A673 (cell line): ENCODE results near the gene IL1RAPL1. TPM values are rescaled to one million over a fixed set of nuclear protein-coding genes. Genes with fewer than 3 reads are reported as not detected.

Experiments used
- BruUV-seq: library from RNA; stranded (reverse); fragments of 400-500 nt; replicated peaks from 2 replicates; lab custom pipeline; 2021; lab: Mats Ljungman, UMichigan
- CTCF ChIA-PET: fragments of 300-600 bp; sonication (Branson Sonifier 250); formaldehyde crosslinking; loops from one replicate; lab custom pipeline; 2022; ENCODE audit warnings: antibody characterized with exemption; lab: Charles Lee
- POLR2A ChIA-PET: fragments of 300-600 bp; sonication (Branson Sonifier 250); formaldehyde crosslinking; loops from one replicate; lab custom pipeline; 2022; ENCODE audit warnings: antibody characterized with exemption; ENCODE audit not compliant: low non-redundant PET; lab: Charles Lee
- DNase-seq: peaks from one replicate; pipeline ENCODE4 v3.0.0-alpha.2; 2015; ENCODE audit warnings: low spot score
- H3K27ac ChIP-seq: fragments of 200-600 bp; sonication (generic); 2 replicates; pipeline ENCODE4 v1.5.1; 2016; ENCODE audit warnings: mixed run types, low read depth, mild to moderate bottlenecking, mixed read lengths, antibody characterized with exemption, low read length; ENCODE audit not compliant: poor library complexity, severe bottlenecking
- H3K27me3 ChIP-seq: fragments of 200-600 bp; sonication (generic); replicated peaks from 2 replicates; pipeline ENCODE4 v1.6.1; 2017; ENCODE audit warnings: mixed run types, low read depth, mild to moderate bottlenecking, mixed read lengths, antibody characterized with exemption, low read length; ENCODE audit not compliant: insufficient read depth, poor library complexity
- H3K36me3 ChIP-seq: fragments of 200-600 bp; sonication (generic); 2 replicates; pipeline ENCODE4 v1.6.1; 2016; ENCODE audit warnings: mixed run types, mild to moderate bottlenecking, mixed read lengths, antibody characterized with exemption, low read length; ENCODE audit not compliant: insufficient read depth, poor library complexity, severe bottlenecking
- H3K4me1 ChIP-seq: fragments of 200-600 bp; sonication (generic); 2 replicates; pipeline ENCODE4 v1.6.1; 2017; ENCODE audit warnings: mixed run types, mild to moderate bottlenecking, mixed read lengths, antibody characterized with exemption, low read length; ENCODE audit not compliant: insufficient read depth, poor library complexity, severe bottlenecking
- H3K4me3 ChIP-seq: fragments of 200-600 bp; sonication (generic); 2 replicates; pipeline ENCODE4 v1.5.1; 2016; ENCODE audit warnings: low read depth, mixed run types, mild to moderate bottlenecking, mixed read lengths, low read length; ENCODE audit not compliant: poor library complexity, severe bottlenecking
- H3K9me3 ChIP-seq: fragments of 200-600 bp; sonication (generic); 2 replicates; pipeline ENCODE4 v1.6.1; 2016; ENCODE audit warnings: mixed run types, low read depth, mild to moderate bottlenecking, mixed read lengths, antibody characterized with exemption, low read length; ENCODE audit not compliant: poor library complexity, severe bottlenecking
- EZH2 ChIP-seq: fragments of 200-600 bp; sonication (generic); IDR thresholded peaks from 2 replicates; pipeline ENCODE4 v1.6.1; 2017; ENCODE audit warnings: borderline replicate concordance, low read depth, mild to moderate bottlenecking, mixed read lengths, antibody characterized with exemption, low read length; ENCODE audit not compliant: poor library complexity, severe bottlenecking
- intact Hi-C: fragments of 100-400 bp; cut with micrococcal nuclease; formaldehyde crosslinking; loops from one replicate; pipeline ENCODE4 v1.10.0; 2022; ENCODE audit not compliant: unreplicated experiment
- total RNA-seq: library from RNA; stranded (reverse); gene quantifications from 2 replicates; pipeline ENCODE4 v1.2.3, GENCODE V29; 2021
- TF ChIP-seq, protein P1 (sequence below): fragments of 300-800, 200-600 bp; sonication (generic); conservative IDR thresholded peaks from 2 replicates; pipeline ENCODE4 v1.5.1; 2017; ENCODE audit warnings: low read depth, mild to moderate bottlenecking, antibody characterized with exemption, low read length, moderate library complexity, mixed read lengths

IL1RAPL1 gene
- total RNA-seq, 1 experiment from 2014 or later: 0.21 TPM

DNA sequence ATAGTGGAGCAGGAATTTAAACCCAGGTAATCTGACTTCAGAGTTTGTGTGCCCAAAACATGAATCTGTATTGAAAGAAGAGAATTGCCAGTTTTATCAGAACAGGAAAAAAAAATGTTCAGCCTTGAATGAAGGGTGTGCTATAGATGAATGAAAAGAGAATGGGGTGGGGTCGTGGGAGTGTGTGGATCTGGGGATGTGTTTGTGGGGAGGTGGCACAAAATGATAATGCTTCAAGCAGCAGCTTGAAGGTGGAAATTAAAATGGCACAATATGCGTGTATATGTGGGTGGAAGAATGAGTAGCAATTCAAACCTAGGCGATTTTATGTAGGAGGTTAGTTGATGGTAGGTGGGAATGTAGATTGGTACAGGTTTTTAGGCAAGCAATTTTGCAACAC, 122.2 kb downstream of the IL1RAPL1 start:
- BruUV-seq: no TSS peak
- Histone ChIP-seq H3K9me3 (no peaks in the 10 kb centered on the region), H3K27ac (no peak overlapping the region), H3K4me3 (no peak overlapping the region), H3K27me3 (no peaks in the 10 kb centered on the region), H3K36me3 (no peaks in the 10 kb centered on the region), H3K4me1 (no peaks in the 10 kb centered on the region)
- CTCF ChIA-PET: no interaction called here
- POLR2A ChIA-PET: no interaction called here
- TF ChIP-seq EZH2: no peak
- TF ChIP-seq, protein P1, sequence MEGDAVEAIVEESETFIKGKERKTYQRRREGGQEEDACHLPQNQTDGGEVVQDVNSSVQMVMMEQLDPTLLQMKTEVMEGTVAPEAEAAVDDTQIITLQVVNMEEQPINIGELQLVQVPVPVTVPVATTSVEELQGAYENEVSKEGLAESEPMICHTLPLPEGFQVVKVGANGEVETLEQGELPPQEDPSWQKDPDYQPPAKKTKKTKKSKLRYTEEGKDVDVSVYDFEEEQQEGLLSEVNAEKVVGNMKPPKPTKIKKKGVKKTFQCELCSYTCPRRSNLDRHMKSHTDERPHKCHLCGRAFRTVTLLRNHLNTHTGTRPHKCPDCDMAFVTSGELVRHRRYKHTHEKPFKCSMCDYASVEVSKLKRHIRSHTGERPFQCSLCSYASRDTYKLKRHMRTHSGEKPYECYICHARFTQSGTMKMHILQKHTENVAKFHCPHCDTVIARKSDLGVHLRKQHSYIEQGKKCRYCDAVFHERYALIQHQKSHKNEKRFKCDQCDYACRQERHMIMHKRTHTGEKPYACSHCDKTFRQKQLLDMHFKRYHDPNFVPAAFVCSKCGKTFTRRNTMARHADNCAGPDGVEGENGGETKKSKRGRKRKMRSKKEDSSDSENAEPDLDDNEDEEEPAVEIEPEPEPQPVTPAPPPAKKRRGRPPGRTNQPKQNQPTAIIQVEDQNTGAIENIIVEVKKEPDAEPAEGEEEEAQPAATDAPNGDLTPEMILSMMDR: no peak
- intact Hi-C loops: no loop called here
- no peak for DNase-seq

DNA sequence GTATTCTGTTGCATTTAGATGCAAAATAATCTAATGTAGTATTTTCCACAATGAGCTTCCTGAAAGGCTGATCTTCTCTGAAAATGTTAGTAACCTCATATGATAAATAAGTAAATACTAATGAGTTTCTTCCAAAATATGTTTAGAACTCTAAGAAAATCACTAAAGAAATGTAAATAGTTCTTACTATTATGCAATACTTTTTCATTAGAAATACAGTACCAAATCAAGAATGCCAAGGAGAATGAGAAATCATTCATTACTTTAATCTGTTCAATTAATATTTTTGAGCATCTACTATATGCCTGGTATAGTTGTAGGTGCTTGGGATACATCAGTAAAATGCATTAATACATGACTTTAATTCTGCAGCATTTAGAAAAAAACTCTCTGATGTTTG, 130.6 kb downstream of the IL1RAPL1 start:
- H3K36me3 ChIP-seq: no peaks in the 10 kb centered on the region
- no peak for DNase-seq
- H3K4me3 ChIP-seq: no peak overlapping the region
- H3K4me1 ChIP-seq: no peaks in the 10 kb centered on the region
- TF ChIP-seq, protein P1: no peak
- TF ChIP-seq EZH2: no peak
- POLR2A ChIA-PET: no interaction called here
- CTCF ChIA-PET: no interaction called here
- intact Hi-C loops: no loop called here
- H3K9me3 ChIP-seq: no peaks in the 10 kb centered on the region
- H3K27me3 ChIP-seq: no peaks in the 10 kb centered on the region
- H3K27ac ChIP-seq: no peak overlapping the region
- no TSS peak for BruUV-seq

DNA sequence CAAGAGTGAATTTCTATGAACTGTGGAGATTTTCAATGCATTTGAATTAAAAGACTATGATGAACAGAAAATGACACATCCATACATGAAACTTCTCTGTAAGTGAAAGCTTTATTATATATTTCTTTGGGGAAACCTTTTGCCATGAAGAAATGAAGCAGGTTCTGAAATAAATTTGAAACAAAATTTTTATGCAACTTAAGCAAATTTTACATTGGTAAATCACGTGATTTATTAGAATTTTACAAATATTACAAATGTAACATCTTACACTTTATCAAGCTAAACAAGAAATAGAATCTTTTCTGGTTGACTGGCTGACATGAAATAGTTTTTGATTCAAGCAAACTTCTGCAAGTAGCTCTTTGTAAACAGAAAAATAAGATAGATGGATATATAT, 131.2 kb downstream of the IL1RAPL1 start:
- H3K27ac ChIP-seq: no peak overlapping the region
- no peaks in the 10 kb centered on the region for H3K36me3 ChIP-seq
- no peak overlapping the region for H3K4me3 ChIP-seq
- no TSS peak for BruUV-seq
- CTCF ChIA-PET: no interaction called here
- no peak for TF ChIP-seq EZH2
- POLR2A ChIA-PET: no interaction called here
- intact Hi-C loops: no loop called here
- H3K4me1 ChIP-seq: no peaks in the 10 kb centered on the region
- no peak for DNase-seq
- H3K27me3 ChIP-seq: no peaks in the 10 kb centered on the region
- no peaks in the 10 kb centered on the region for H3K9me3 ChIP-seq

DNA sequence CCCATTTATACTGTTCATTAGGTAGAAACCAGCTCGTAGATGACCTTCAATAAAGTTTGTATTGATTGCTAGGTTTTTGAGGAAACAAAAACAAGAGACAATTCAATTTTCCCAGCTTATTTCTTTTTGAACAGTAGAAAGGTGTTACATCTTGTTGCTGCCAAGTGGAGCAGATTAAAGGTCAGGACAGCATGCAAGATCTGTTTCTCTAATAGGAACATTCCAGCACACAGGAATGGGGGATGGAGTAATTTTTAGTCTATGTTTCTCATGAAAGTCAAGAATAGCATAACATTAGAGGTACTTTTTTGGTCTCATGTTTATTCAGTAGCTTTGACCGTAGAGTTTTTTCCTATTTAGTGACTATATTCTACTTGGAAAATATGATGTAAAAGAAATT, 132.4 kb downstream of the IL1RAPL1 start:
- DNase-seq: no peak
- Histone ChIP-seq H3K4me1 (no peaks in the 10 kb centered on the region), H3K27ac (no peak overlapping the region), H3K36me3 (no peaks in the 10 kb centered on the region), H3K9me3 (no peaks in the 10 kb centered on the region), H3K27me3 (no peaks in the 10 kb centered on the region), H3K4me3 (no peak overlapping the region)
- BruUV-seq: no TSS peak
- CTCF ChIA-PET: no interaction called here
- intact Hi-C loops: no loop called here
- POLR2A ChIA-PET: no interaction called here
- TF ChIP-seq, protein P1: no peak
- TF ChIP-seq EZH2: no peak
